ENCODE results near the gene KCTD16.

KCTD16 gene

DNA sequence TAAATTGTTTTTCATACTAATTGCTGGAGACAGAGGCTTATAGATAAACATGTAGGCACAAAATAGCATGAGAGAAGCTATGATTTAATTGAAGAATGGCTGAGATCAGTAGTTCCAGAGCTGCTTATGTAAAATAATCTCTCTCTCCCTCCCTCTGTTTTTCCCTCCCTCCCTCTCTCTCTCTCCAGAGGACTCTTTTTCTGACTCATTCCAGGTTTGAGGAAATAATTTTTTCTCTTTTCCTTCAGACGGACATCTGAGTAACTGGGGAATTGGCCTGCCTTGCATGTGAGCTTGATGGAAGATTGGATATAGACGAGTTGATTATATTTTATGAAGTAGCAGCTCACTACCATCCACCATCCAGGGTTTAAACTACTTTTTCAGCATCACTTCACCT, 35.5 kb downstream of the KCTD16 start:
- H3K4me3 ChIP-seq (ENCODE audit: low read length), result peak overlapping the region; percentile 57
- TF ChIP-seq, protein P1, sequence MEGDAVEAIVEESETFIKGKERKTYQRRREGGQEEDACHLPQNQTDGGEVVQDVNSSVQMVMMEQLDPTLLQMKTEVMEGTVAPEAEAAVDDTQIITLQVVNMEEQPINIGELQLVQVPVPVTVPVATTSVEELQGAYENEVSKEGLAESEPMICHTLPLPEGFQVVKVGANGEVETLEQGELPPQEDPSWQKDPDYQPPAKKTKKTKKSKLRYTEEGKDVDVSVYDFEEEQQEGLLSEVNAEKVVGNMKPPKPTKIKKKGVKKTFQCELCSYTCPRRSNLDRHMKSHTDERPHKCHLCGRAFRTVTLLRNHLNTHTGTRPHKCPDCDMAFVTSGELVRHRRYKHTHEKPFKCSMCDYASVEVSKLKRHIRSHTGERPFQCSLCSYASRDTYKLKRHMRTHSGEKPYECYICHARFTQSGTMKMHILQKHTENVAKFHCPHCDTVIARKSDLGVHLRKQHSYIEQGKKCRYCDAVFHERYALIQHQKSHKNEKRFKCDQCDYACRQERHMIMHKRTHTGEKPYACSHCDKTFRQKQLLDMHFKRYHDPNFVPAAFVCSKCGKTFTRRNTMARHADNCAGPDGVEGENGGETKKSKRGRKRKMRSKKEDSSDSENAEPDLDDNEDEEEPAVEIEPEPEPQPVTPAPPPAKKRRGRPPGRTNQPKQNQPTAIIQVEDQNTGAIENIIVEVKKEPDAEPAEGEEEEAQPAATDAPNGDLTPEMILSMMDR (conservative IDR thresholded peaks at IDR 0.05; ENCODE audit: low read depth, low read length), result no peak
- no peak for DNase-seq (ENCODE audit: low read depth)

DNA sequence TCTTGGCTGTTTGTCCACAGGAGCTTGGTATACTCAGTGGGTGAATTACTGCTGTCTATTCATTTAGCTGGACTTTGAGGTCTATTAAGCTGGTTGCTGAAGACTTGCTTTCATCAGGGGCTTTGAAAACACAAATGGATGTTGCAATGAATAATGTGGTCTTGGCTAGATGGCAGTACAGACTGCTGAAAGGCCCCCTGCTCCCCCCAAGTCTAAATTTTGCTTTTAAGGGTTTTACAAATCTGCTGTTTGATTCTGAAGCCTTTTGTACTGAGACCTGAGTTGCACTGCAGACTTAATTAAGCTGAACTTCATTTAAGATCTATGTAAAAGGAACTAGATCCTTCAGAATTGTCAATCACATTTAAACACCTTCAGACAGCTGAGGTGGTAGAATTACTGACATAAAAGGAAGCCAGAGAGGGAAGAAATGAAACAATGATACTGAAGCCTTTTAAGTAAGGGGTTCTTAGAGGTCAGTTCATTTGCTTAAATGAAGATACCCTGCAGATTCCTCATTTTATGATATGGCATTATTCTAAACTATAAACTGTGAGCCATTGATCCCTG, 37.3 kb downstream of the KCTD16 start:
- no peak for DNase-seq (ENCODE audit: low read depth)
- peak overlapping the region; percentile 1 for H3K4me3 ChIP-seq (ENCODE audit: low read length)
- TF ChIP-seq, protein P1 (conservative IDR thresholded peaks at IDR 0.05; ENCODE audit: low read depth, low read length), result peak; percentile 6

DNA sequence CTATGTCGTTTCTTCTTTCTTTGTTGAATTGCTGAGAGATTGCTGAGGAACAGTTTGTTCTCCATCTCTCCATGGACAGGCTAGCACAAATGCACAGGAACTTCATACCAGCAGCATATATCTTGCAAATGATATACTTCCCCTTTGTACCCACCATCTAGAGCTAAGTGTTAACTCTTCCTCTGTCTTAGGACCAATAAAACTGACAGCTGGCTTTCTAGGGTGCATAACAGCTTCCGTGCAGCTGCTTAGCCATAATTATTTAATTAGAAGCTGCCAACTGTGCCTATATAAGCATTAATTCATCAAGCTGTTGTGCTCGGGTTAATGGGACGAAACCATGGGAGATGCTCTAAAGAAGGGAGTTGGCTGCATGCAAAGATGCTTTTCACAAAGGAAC, 38.7 kb downstream of the KCTD16 start:
- no peak overlapping the region for H3K4me3 ChIP-seq (ENCODE audit: low read length)
- TF ChIP-seq, protein P1 (conservative IDR thresholded peaks at IDR 0.05; ENCODE audit: low read depth, low read length), result no peak

DNA sequence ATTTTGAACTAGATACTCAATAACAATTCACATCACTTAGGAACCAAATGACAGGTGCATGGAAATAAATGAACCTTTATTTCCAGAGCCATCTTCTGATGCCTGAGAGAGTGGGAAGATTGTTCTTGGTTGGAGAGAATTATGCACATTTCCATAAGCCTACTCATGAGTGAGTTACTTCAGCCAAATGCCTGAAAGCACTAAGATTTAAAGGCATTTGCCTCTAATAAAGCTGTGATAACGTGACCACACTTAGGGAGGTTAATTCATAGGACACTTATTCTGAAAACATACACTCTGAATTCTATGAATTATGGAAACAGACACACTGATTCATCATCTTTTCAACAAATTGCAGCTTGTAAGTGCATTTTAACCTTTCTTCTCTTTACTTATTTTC, 40.0 kb downstream of the KCTD16 start:
- H3K4me3 ChIP-seq (ENCODE audit: low read length), result no peak overlapping the region
- TF ChIP-seq, protein P1 (conservative IDR thresholded peaks at IDR 0.05; ENCODE audit: low read depth, low read length), result no peak
- no peak for DNase-seq (ENCODE audit: low read depth)

More for the DNA sequence above, 38.7 kb downstream of the KCTD16 start:
- DNase-seq (ENCODE audit: low read depth), result no peak

DNA sequence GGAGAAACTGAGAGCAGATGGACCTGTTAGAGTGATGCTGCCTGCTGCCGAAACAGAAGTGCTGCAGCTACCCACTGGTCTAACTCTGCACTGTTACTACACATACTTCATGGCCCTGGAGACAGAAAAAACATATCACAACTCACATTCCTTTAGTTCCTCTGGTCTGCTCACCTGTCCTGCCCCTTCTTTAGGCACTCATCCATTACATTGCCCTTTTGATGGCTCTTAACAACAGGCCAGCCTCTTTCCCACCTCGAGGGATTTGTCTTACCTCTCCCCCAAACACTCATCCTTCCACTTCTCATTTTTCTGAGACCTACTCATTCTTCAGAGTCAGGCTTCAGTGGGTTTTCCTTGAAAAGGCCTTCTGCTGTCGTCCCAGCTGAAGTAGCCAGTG, 49.2 kb downstream of the KCTD16 start:
- TF ChIP-seq, protein P1 (conservative IDR thresholded peaks at IDR 0.05; ENCODE audit: low read depth, low read length), result no peak
- H3K4me3 ChIP-seq (ENCODE audit: low read length), result no peak overlapping the region
- no peak for DNase-seq (ENCODE audit: low read depth)

DNA sequence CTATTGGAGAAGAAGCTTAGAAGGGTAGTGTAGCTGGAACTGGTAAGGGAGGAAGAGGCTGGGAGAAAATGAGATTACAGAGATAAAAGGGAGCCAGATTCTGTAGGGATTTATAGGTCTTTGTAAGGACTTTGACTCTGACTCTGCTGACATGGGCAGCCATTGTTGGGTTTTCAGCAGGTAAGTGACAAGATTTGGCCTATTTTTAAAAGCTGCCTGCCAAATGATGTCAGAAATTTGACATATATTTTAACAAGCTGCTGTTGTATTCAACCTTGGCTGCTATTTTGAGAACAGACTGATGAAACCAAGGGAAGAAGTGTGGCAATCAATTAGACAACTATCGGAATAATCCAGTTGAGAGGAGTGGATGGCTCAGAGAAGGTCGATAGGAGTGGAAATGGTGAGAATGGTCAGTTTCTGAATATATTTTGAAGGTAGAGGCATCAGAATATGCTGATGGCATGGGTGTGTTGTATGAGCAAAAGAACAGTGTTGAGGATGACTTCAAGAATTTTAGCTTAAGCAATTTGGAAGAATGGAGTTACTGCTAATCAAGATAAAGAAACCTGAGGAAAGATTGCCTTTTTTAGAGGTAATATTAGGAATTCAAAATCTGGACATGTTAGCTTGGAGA, 56.8 kb downstream of the KCTD16 start:
- no peak for DNase-seq (ENCODE audit: low read depth)
- TF ChIP-seq, protein P1 (conservative IDR thresholded peaks at IDR 0.05; ENCODE audit: low read depth, low read length), result no peak
- no peak overlapping the region for H3K4me3 ChIP-seq (ENCODE audit: low read length)

DNA sequence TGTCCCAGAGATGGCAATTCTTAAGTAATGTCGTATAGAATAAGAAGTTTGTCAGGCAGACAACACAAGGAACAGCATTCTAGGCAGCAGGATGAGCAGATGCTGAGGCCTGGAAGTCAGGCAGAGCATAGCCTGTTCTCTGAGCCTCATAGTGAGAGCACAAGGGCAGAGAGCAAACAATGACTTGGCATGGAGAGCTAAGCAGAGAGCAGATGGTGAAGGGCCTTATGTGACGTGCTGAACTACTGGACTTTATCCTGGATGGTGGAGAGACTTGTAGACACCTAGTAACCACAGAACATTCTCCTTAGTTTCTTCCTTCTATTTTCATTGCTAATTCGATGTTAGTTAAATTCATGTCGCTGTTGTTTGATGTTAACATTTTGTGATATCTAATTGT, 60.1 kb downstream of the KCTD16 start:
- TF ChIP-seq, protein P1 (conservative IDR thresholded peaks at IDR 0.05; ENCODE audit: low read depth, low read length), result no peak
- no peak overlapping the region for H3K4me3 ChIP-seq (ENCODE audit: low read length)
- DNase-seq (ENCODE audit: low read depth), result no peak
